ENCODE data around the gene FUNDC2.
"Not testable (repeated sequence)": the region's sequence is repeated elsewhere in the genome, so short reads cannot be mapped to it uniquely, and the experiment has no call there.

The FUNDC2 gene

GRCh38 chrX:155026727-155027508 is at the start of gene FUNDC2:
Gene FUNDC2 (plus strand): TSS chrX:155026844. CDS start chrX:155026939, 95 bp downstream.
- peak; percentile 96 for DNase-seq

GRCh38 chrX:154979629-154980028 is 47.0 kb upstream of the FUNDC2 start:
- no peak for DNase-seq

GRCh38 chrX:154980330-154981115 is 46.1 kb upstream of the FUNDC2 start:
- peak; percentile 69 for DNase-seq

- DNase-seq: no peak
Observed at GRCh38 chrX:154981116-154981411, 45.6 kb upstream of the FUNDC2 start.

GRCh38 chrX:154986826-154987575 is 39.6 kb upstream of the FUNDC2 start:
- DNase-seq: no peak

GRCh38 chrX:154987940-154988339 is 38.7 kb upstream of the FUNDC2 start:
- no peak for DNase-seq

GRCh38 chrX:154988719-154989118 is 37.9 kb upstream of the FUNDC2 start:
- DNase-seq: no peak

GRCh38 chrX:154990496-154990895 is 36.1 kb upstream of the FUNDC2 start:
- no peak for DNase-seq

- DNase-seq: no peak
Observed at GRCh38 chrX:154991039-154991438, 35.6 kb upstream of the FUNDC2 start.

- no peak for DNase-seq
Observed at GRCh38 chrX:154991476-154991875, 35.2 kb upstream of the FUNDC2 start.

GRCh38 chrX:154998204-154998880 is 28.3 kb upstream of the FUNDC2 start:
- no peak for DNase-seq

GRCh38 chrX:155000841-155001240 is 25.8 kb upstream of the FUNDC2 start:
- no peak for DNase-seq

- no peak for DNase-seq
Observed at GRCh38 chrX:155001873-155002272, 24.8 kb upstream of the FUNDC2 start.

GRCh38 chrX:155005190-155005589 is 21.5 kb upstream of the FUNDC2 start:
- DNase-seq: no peak

- not testable (repeated sequence) for DNase-seq
Observed at GRCh38 chrX:155006379-155006778, 20.3 kb upstream of the FUNDC2 start.

GRCh38 chrX:155006913-155007671 is 19.6 kb upstream of the FUNDC2 start:
- DNase-seq: not testable (repeated sequence)

- not testable (repeated sequence) for DNase-seq
Observed at GRCh38 chrX:155008578-155008977, 18.1 kb upstream of the FUNDC2 start.

- DNase-seq: no peak
Observed at GRCh38 chrX:155009994-155010472, 16.6 kb upstream of the FUNDC2 start.

- no peak for DNase-seq
Observed at GRCh38 chrX:155020591-155020990, 6.1 kb upstream of the FUNDC2 start.

- DNase-seq: no peak
Observed at GRCh38 chrX:155022585-155022984, 4.1 kb upstream of the FUNDC2 start, which contains the start of gene F8. Gene F8 (minus strand): TSS chrX:155022723. CDS start chrX:155022552, 171 bp downstream.

- no peak for DNase-seq
Observed at GRCh38 chrX:155023907-155024833, 2.5 kb upstream of the FUNDC2 start.
